H1 (cell line): ENCODE results near the gene CCDC192.

Source experiments
- CEBPB ChIP-seq: IDR thresholded peaks from 2 replicates; pipeline ENCODE4 v1.6.1; 2012; ENCODE audit warnings: low read depth, low read length
- CTCF ChIP-seq, 3 experiments: IDR thresholded peaks; 1 replicate in 2 of 3; 2 replicates in 1 of 3; pipeline versions ENCODE4 v1.5.1 to v1.6.1; 2011; ENCODE audit warnings: low read length in 3 of 3, mild to moderate bottlenecking in 3 of 3, inconsistent platforms in 2 of 3, low read depth in 1 of 3, moderate library complexity in 1 of 3; ENCODE audit not compliant: insufficient read depth in 1 of 3; ENCODE audit errors: control extremely low read depth in 1 of 3
- POLR2A ChIP-seq, 2 experiments: IDR thresholded peaks; 1 replicate in 1 of 2; 2 replicates in 1 of 2; pipeline ENCODE4 v1.6.1; 2011; ENCODE audit warnings: low read depth in 2 of 2, low read length in 2 of 2, mild to moderate bottlenecking in 2 of 2; ENCODE audit errors: control extremely low read depth in 1 of 2
- POLR2AphosphoS5 ChIP-seq: IDR thresholded peaks from 2 replicates; pipeline ENCODE4 v1.6.1; 2011; ENCODE audit warnings: low read depth, low read length
- RAD21 ChIP-seq, 2 experiments: IDR thresholded peaks in 1 of 2; conservative IDR thresholded peaks in 1 of 2; 2 replicates each; pipeline ENCODE4 v1.6.1; 2011; ENCODE audit warnings: low read depth in 2 of 2, low read length in 2 of 2, improper control_type of control experiment in 1 of 2, inconsistent platforms in 1 of 2, mild to moderate bottlenecking in 1 of 2, moderate library complexity in 1 of 2
- SIRT6 ChIP-seq: IDR thresholded peaks from one replicate; pipeline ENCODE4 v1.7.1; 2012; ENCODE audit warnings: low read length, inconsistent platforms
- TAF1 ChIP-seq: IDR thresholded peaks from 2 replicates; pipeline ENCODE4 v1.6.1; 2011; ENCODE audit warnings: mild to moderate bottlenecking, low read depth, low read length
- TAF7 ChIP-seq: optimal IDR thresholded peaks from 2 replicates; pipeline ENCODE3; 2011; ENCODE audit warnings: low read depth, mild to moderate bottlenecking, inconsistent platforms, low read length, moderate library complexity, borderline replicate concordance

- no peak for TF ChIP-seq SIRT6
- TF ChIP-seq CTCF (IDR thresholded peaks at IDR 0.05; ENCODE audit: control extremely low read depth in 1 of 3, insufficient read depth in 1 of 3, low read depth in 1 of 3, low read length in 3 of 3) = no peak
- no peak for TF ChIP-seq POLR2AphosphoS5
- no peak for TF ChIP-seq CEBPB
- TF ChIP-seq POLR2A (IDR thresholded peaks at IDR 0.05; ENCODE audit: control extremely low read depth in 1 of 2, low read depth in 2 of 2, low read length in 2 of 2) = no peak
- TF ChIP-seq TAF7 = no peak
- no peak for TF ChIP-seq TAF1
- TF ChIP-seq RAD21 (IDR thresholded peaks at IDR 0.05 in 1 of 2, conservative IDR thresholded peaks at IDR 0.05 in 1 of 2; ENCODE audit: low read depth in 2 of 2, low read length in 2 of 2) = no peak
Observed at GRCh38 chr5:127951791-127952190, 248.6 kb downstream of the CCDC192 start.
